ENCODE results near the gene MCM5.

DNA sequence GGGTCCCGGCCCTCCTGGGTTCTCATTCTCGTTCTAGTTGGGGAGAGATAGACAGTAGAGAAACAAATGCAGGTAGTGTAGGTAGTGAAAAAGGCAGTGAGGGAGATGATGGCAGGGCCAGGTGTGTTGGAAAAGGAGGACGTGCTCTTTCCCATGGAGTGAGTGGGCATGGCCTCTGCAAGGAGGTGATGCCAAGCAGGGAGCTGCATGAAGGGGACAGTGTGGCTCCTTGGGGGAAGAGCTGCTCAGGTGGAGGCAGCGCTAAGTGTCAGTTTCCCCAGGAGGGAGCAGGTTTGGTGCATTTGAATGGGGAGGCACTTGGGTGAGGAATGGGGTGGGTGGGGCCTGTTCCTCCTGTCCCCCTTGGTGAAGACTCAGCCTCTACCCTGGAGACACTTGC lies 22.2 kb downstream of the MCM5 start:
- TF ChIP-seq, protein P1, sequence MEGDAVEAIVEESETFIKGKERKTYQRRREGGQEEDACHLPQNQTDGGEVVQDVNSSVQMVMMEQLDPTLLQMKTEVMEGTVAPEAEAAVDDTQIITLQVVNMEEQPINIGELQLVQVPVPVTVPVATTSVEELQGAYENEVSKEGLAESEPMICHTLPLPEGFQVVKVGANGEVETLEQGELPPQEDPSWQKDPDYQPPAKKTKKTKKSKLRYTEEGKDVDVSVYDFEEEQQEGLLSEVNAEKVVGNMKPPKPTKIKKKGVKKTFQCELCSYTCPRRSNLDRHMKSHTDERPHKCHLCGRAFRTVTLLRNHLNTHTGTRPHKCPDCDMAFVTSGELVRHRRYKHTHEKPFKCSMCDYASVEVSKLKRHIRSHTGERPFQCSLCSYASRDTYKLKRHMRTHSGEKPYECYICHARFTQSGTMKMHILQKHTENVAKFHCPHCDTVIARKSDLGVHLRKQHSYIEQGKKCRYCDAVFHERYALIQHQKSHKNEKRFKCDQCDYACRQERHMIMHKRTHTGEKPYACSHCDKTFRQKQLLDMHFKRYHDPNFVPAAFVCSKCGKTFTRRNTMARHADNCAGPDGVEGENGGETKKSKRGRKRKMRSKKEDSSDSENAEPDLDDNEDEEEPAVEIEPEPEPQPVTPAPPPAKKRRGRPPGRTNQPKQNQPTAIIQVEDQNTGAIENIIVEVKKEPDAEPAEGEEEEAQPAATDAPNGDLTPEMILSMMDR (conservative IDR thresholded peaks at IDR 0.05; ENCODE audit: low read depth, low read length): no peak
- TF ChIP-seq EZH2phosphoT487 (IDR thresholded peaks at IDR 0.05; ENCODE audit: borderline replicate concordance, low read length): no peak

Data from PC-3 (cell line).